ENCODE results near the gene TMEM154.

Gene TMEM154

GRCh38 chr4:152626790-152627189 lies 53.0 kb downstream of the TMEM154 start:
- no peak for DNase-seq (ENCODE audit: low spot score)

GRCh38 chr4:152620915-152621314 lies 58.9 kb downstream of the TMEM154 start:
- DNase-seq (ENCODE audit: low spot score) = no peak

- DNase-seq (ENCODE audit: low spot score) = no peak
Measured at GRCh38 chr4:152620218-152620617, 59.6 kb downstream of the TMEM154 start.

GRCh38 chr4:152619556-152619955 lies 60.2 kb downstream of the TMEM154 start:
- DNase-seq (ENCODE audit: low spot score) = no peak

- no peak for DNase-seq (ENCODE audit: low spot score)
Measured at GRCh38 chr4:152618971-152619370, 60.8 kb downstream of the TMEM154 start.

GRCh38 chr4:152616804-152617203 lies 63.0 kb downstream of the TMEM154 start:
- no peak for DNase-seq (ENCODE audit: low spot score)

GRCh38 chr4:152613841-152614721 lies 65.7 kb downstream of the TMEM154 start:
- DNase-seq (ENCODE audit: low spot score) = no peak

- DNase-seq (ENCODE audit: low spot score) = no peak
Measured at GRCh38 chr4:152613351-152613750, 66.4 kb downstream of the TMEM154 start.

GRCh38 chr4:152610131-152610530 lies 69.7 kb downstream of the TMEM154 start:
- DNase-seq (ENCODE audit: low spot score) = no peak

- DNase-seq (ENCODE audit: low spot score) = no peak
Measured at GRCh38 chr4:152609481-152609880, 70.3 kb downstream of the TMEM154 start.

- no peak for DNase-seq (ENCODE audit: low spot score)
Measured at GRCh38 chr4:152607178-152607577, 72.6 kb downstream of the TMEM154 start.

- DNase-seq (ENCODE audit: low spot score) = no peak
Measured at GRCh38 chr4:152606753-152607152, 73.0 kb downstream of the TMEM154 start.

- DNase-seq (ENCODE audit: low spot score) = no peak
Measured at GRCh38 chr4:152605641-152606335, 74.0 kb downstream of the TMEM154 start.

- no peak for DNase-seq (ENCODE audit: low spot score)
Measured at GRCh38 chr4:152605031-152605430, 74.8 kb downstream of the TMEM154 start.

GRCh38 chr4:152601156-152601555 lies 78.6 kb downstream of the TMEM154 start:
- DNase-seq (ENCODE audit: low spot score) = no peak

- DNase-seq (ENCODE audit: low spot score) = no peak
Measured at GRCh38 chr4:152599636-152600035, 80.2 kb downstream of the TMEM154 start.

- no peak for DNase-seq (ENCODE audit: low spot score)
Measured at GRCh38 chr4:152599095-152599494, 80.7 kb downstream of the TMEM154 start.

- DNase-seq (ENCODE audit: low spot score) = no peak
Measured at GRCh38 chr4:152598454-152598853, 81.3 kb downstream of the TMEM154 start.

- DNase-seq (ENCODE audit: low spot score) = peak; percentile 68
Measured at GRCh38 chr4:152594978-152595925, 84.5 kb downstream of the TMEM154 start.

- no peak for DNase-seq (ENCODE audit: low spot score)
Measured at GRCh38 chr4:152594057-152594456, 85.7 kb downstream of the TMEM154 start.

- no peak for DNase-seq (ENCODE audit: low spot score)
Measured at GRCh38 chr4:152591876-152592275, 87.9 kb downstream of the TMEM154 start.

GRCh38 chr4:152591396-152591795 lies 88.4 kb downstream of the TMEM154 start:
- no peak for DNase-seq (ENCODE audit: low spot score)

Measured in NAMALWA (cell line).